Measurements from ENCODE around the gene THSD8. TPM values are rescaled to one million over a fixed set of nuclear protein-coding genes. Genes with fewer than 3 reads are reported as not detected.

The THSD8 gene
- total RNA-seq, 1 experiment from 2014 or later: 45.8 TPM

GRCh38 chr19:12769689-12770088 is 32.2 kb upstream of the THSD8 start:
- Histone ChIP-seq H4K91ac (ENCODE audit: insufficient read length, low read depth, low read length) (no peak overlapping the region), H3T11ph (ENCODE audit: low read length) (no peak overlapping the region), H2AFZ (ENCODE audit: low read length) (no peak overlapping the region), H4K20me1 (ENCODE audit: control insufficient read depth, insufficient read depth, insufficient read length) (no peaks in the 10 kb centered on the region), H3K4ac (ENCODE audit: low read depth, low read length) (no peak overlapping the region), H3K23me2 (ENCODE audit: insufficient read length, low read depth, low read length, poor library complexity, severe bottlenecking) (peaks cover under 1% of the 10 kb centered on the region), H2BK120ac (ENCODE audit: low read depth, low read length, poor library complexity, severe bottlenecking) (no peak overlapping the region), H3K9me3 (ENCODE audit: control insufficient read depth, low read depth, low read length) (no peaks in the 10 kb centered on the region), H2AK5ac (ENCODE audit: insufficient read length, low read length) (no peak overlapping the region), H3K27ac (ENCODE audit: insufficient read length, low read depth, low read length) (no peak overlapping the region), H2BK5ac (ENCODE audit: insufficient read length, low read length) (no peak overlapping the region), H3K9ac (ENCODE audit: extremely low read depth, insufficient read length, low read length) (no peak overlapping the region), H2BK12ac (ENCODE audit: insufficient read length, low read depth, low read length) (no peak overlapping the region), H3K4me1 (ENCODE audit: insufficient read depth, low read length) (no peaks in the 10 kb centered on the region; the same call in 1 of the 2 replicates), H3K18ac (ENCODE audit: insufficient read length, low read depth, low read length) (peak overlapping the region; percentile 50), H3K79me1 (ENCODE audit: insufficient read depth, low read depth, low read length, poor library complexity, severe bottlenecking) (no peaks in the 10 kb centered on the region), H3K79me2 (ENCODE audit: insufficient read depth, low read length) (no peaks in the 10 kb centered on the region), H3K14ac (ENCODE audit: insufficient read depth, low read length) (no peak overlapping the region), H4K8ac (replicated peaks; ENCODE audit: insufficient read length, low read depth, low read length) (no peak overlapping the region), H3K56ac (ENCODE audit: insufficient read length, low read depth, low read length) (no peak overlapping the region), H3K23ac (ENCODE audit: insufficient read length, low read depth, low read length) (no peak overlapping the region), H3K27me3 (ENCODE audit: insufficient read depth, low read length) (no peaks in the 10 kb centered on the region), H3K4me2 (ENCODE audit: insufficient read depth, insufficient read length, low read length) (no peak overlapping the region), H2BK20ac (ENCODE audit: low read depth, low read length, poor library complexity, severe bottlenecking) (no peak overlapping the region), H2BK15ac (ENCODE audit: low read depth, low read length) (no peak overlapping the region), H4K5ac (ENCODE audit: insufficient read length, low read depth, low read length) (no peak overlapping the region)
- Mint-ChIP-seq H3K4me3 (peak overlapping the region in 1 of 2 experiments; percentile 61; a peak in 2 of 5 replicates), H3K4me1 (peaks cover 17 to 25% of the 10 kb centered on the region in 2 experiments), H3K36me3 (ENCODE audit: insufficient read depth in 1 of 3, low read depth in 3 of 3) (peaks cover 29 to 52% (median 51%) of the 10 kb centered on the region in 3 experiments), H3K27ac (peak overlapping the region in 1 of 3 experiments; percentile 58; a peak in 2 of 7 replicates), H3K27me3 (ENCODE audit: low read depth) (no peaks in the 10 kb centered on the region), H3K9me3 (no peaks in the 10 kb centered on the region)
- no CpG with 5 or more reads among the region's 37 CpGs for WGBS (ENCODE audit: extremely low coverage, insufficient read length, low lambda C conversion rate)
- TF ChIP-seq CTCF (conservative IDR thresholded peaks at IDR 0.05): no peak
- peak; percentile 93 for DNase-seq

Data from H9 (cell line).